GM23338 (cell line): ENCODE data around the gene KDM4E. TPM values are rescaled to one million over a fixed set of nuclear protein-coding genes. Genes with fewer than 3 reads are reported as not detected.

Source experiments
- ATAC-seq: fragments of 200-7000 bp; cut with Tn5 transposase; 3 replicates; pipeline ENCODE4 v1.9.1; 2020
- DNase-seq: peaks from one replicate; pipeline ENCODE4 v3.0.0-alpha.2; 2015; ENCODE audit warnings: low spot score
- H2AFZ ChIP-seq: fragments of 200-600 bp; sonication (generic); 2 replicates; pipeline ENCODE4 v1.8.0; 2016; ENCODE audit warnings: antibody characterized with exemption, mild to moderate bottlenecking, moderate library complexity
- H3F3A ChIP-seq: fragments of 200-600 bp; sonication (generic); replicated peaks from 2 replicates; pipeline ENCODE4 v1.8.0; 2017; ENCODE audit warnings: antibody characterized with exemption, mixed run types, low read depth
- H3K27ac ChIP-seq: fragments of 200-600 bp; sonication (generic); 2 replicates; pipeline ENCODE4 v1.6.1; 2016; ENCODE audit warnings: low read depth
- H3K27me3 ChIP-seq: fragments of 200-600 bp; sonication (generic); 2 replicates; pipeline ENCODE4 v1.8.0; 2016; ENCODE audit warnings: mild to moderate bottlenecking, mixed run types, moderate library complexity; ENCODE audit not compliant: insufficient read depth
- H3K36me3 ChIP-seq: fragments of 200-600 bp; sonication (generic); 2 replicates; pipeline ENCODE4 v1.8.0; 2016; ENCODE audit warnings: mild to moderate bottlenecking; ENCODE audit not compliant: insufficient read depth
- H3K4me1 ChIP-seq: fragments of 200-600 bp; sonication (generic); 2 replicates; pipeline ENCODE4 v1.8.0; 2016; ENCODE audit warnings: mild to moderate bottlenecking, moderate library complexity; ENCODE audit not compliant: insufficient read depth
- H3K4me2 ChIP-seq: fragments of 200-600 bp; sonication (generic); 2 replicates; pipeline ENCODE4 v1.7.1; 2017; ENCODE audit warnings: mixed run types
- H3K4me3 ChIP-seq: fragments of 200-600 bp; sonication (generic); 2 replicates; pipeline ENCODE4 v1.6.1; 2016; ENCODE audit warnings: mixed run types
- H3K79me2 ChIP-seq: fragments of 200-600 bp; sonication (generic); replicated peaks from 2 replicates; pipeline ENCODE4 v1.8.0; 2017; ENCODE audit warnings: mild to moderate bottlenecking; ENCODE audit not compliant: insufficient read depth
- H3K9me2 ChIP-seq: fragments of 200-600 bp; sonication (generic); 2 replicates; pipeline ENCODE4 v1.8.0; 2017; ENCODE audit not compliant: insufficient read depth
- H4K20me1 ChIP-seq: fragments of 200-600 bp; sonication (generic); replicated peaks from 2 replicates; pipeline ENCODE4 v1.8.0; 2017; ENCODE audit warnings: mild to moderate bottlenecking; ENCODE audit not compliant: insufficient read depth
- H3K27ac Mint-ChIP-seq: 2 replicates; pipeline ENCODE4 v1.8.0; 2020; ENCODE audit warnings: inconsistent platforms, mild to moderate bottlenecking, moderate library complexity, mixed read lengths
- H3K27me3 Mint-ChIP-seq: 3 replicates; pipeline ENCODE4 v1.8.0; 2022; ENCODE audit warnings: low read depth, mild to moderate bottlenecking, moderate library complexity, mixed read lengths, inconsistent platforms; ENCODE audit not compliant: insufficient read depth, poor library complexity
- H3K36me3 Mint-ChIP-seq: 3 replicates; pipeline ENCODE4 v1.8.0; 2021; ENCODE audit warnings: low read depth, mild to moderate bottlenecking, inconsistent platforms, moderate library complexity, mixed read lengths
- H3K4me1 Mint-ChIP-seq: 3 replicates; pipeline ENCODE4 v1.8.0; 2020; ENCODE audit warnings: mild to moderate bottlenecking, inconsistent platforms, mixed read lengths
- H3K4me3 Mint-ChIP-seq: 3 replicates; pipeline ENCODE4 v1.8.0; 2021; ENCODE audit warnings: moderate library complexity, mild to moderate bottlenecking, inconsistent platforms, mixed read lengths
- H3K9me3 Mint-ChIP-seq: 3 replicates; pipeline ENCODE4 v1.8.0; 2020; ENCODE audit warnings: moderate library complexity, mild to moderate bottlenecking, inconsistent platforms, mixed read lengths
- CREB1 ChIP-seq: fragments of 250-450 bp; sonication (Bioruptor Pico); IDR thresholded peaks from 2 replicates; pipeline ENCODE4 v1.5.0; 2020; ENCODE audit warnings: low read depth, mild to moderate bottlenecking, moderate library complexity
- EZH2 ChIP-seq: fragments of 200-600 bp; sonication (generic); IDR thresholded peaks from one replicate; pipeline ENCODE4 v1.8.0; 2017; ENCODE audit warnings: antibody characterized with exemption, mild to moderate bottlenecking, low read depth; ENCODE audit not compliant: unreplicated experiment
- EZH2phosphoT487 ChIP-seq: fragments of 200-600 bp; sonication (generic); IDR thresholded peaks from one replicate; pipeline ENCODE4 v1.8.1; 2018; ENCODE audit warnings: antibody characterized with exemption; ENCODE audit not compliant: unreplicated experiment
- JUNB ChIP-seq: IDR thresholded peaks from one replicate; pipeline ENCODE4 v1.6.1; 2016; ENCODE audit warnings: antibody characterized with exemption; ENCODE audit not compliant: unreplicated experiment
- NANOG ChIP-seq: IDR thresholded peaks from 2 replicates; pipeline ENCODE4 v1.6.1; 2016; ENCODE audit warnings: antibody characterized with exemption, borderline replicate concordance
- POLR2AphosphoS5 ChIP-seq: IDR thresholded peaks from 2 replicates; pipeline ENCODE4 v1.6.1; 2016; ENCODE audit warnings: antibody characterized with exemption, low read depth
- STAT1 ChIP-seq: IDR thresholded peaks from one replicate; pipeline ENCODE4 v1.6.1; 2016; ENCODE audit warnings: antibody characterized with exemption; ENCODE audit not compliant: unreplicated experiment
- ZNF331 ChIP-seq: fragments of 250-450 bp; sonication (Bioruptor Pico); IDR thresholded peaks from 2 replicates; pipeline ENCODE4 v1.5.0; 2020; ENCODE audit warnings: low read depth, mild to moderate bottlenecking, moderate library complexity
- long read RNA-seq: library from polyadenylated mRNA; unstranded; transcript quantifications from one replicate; pipeline ENCODE4 v2.0.0, GENCODE V29; 2020; ENCODE audit not compliant: unreplicated experiment
- polyA plus RNA-seq: library from polyadenylated mRNA; unstranded; fragments of >200 nt; fragmentation: Nextera tagmentation; extraction: Ambion mirVana; gene quantifications from 2 replicates; pipeline ENCODE4 v1.2.1, GENCODE V29; 2016
- total RNA-seq: library from RNA; depleted of rRNA; stranded (reverse); fragments of >200 nt; shearing (Covaris generic); gene quantifications from 2 replicates; pipeline ENCODE4 v1.2.3, GENCODE V29; 2014; rRNA removed
- TF ChIP-seq, protein P1 (sequence below), 2 experiments: fragments of 200-600 bp in 1 of 2; sonication (generic) in 1 of 2; conservative IDR thresholded peaks; 2 replicates each; pipeline versions ENCODE4 v1.5.1 to v1.6.1; 2016 to 2017; ENCODE audit warnings: antibody characterized with exemption in 2 of 2, low read depth in 2 of 2, mild to moderate bottlenecking in 2 of 2, moderate library complexity in 1 of 2

The KDM4E gene
- total RNA-seq (not detected in 2 replicates), polyA plus RNA-seq (not detected in 2 replicates)
- long read RNA-seq, result 0 reads

DNA sequence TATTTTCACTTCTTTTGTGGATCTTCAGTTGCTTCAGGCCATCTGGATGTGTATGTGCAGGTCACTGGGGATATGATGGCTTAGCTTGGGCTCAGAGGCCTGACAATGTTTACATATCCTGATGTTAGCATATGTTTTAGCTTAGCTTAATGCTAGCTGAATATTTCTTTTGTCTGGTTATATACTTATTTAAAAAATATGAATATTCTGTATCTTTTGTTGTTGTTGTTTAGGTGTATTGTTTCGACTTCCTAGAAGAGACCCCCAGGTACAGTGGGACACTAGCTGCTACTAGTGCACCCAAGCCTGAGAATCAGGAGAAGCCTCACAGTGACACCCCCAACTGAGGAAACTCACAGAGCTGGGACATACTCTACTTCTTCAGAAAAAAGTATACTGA is at the start of gene KDM4E:
Gene KDM4E (plus strand): TSS at position 301 of the 400 bp plus-strand sequence. CDS start 300 bp downstream, outside the sequence.
- H3K27me3 ChIP-seq, result no peaks in the 10 kb centered on the region
- no peak within 1 kb of the TSS for H2AFZ ChIP-seq
- no peak within 1 kb of the TSS for H3K4me3 ChIP-seq
- H3K4me3 Mint-ChIP-seq, result no peak within 1 kb of the TSS
- no peaks in the 10 kb centered on the region for H3K27me3 Mint-ChIP-seq
- ATAC-seq (no peak), DNase-seq (no peak)
- H3K9me3 Mint-ChIP-seq, result no peaks in the 10 kb centered on the region
- no peak within 1 kb of the TSS for H3K27ac ChIP-seq
- H4K20me1 ChIP-seq, result no peaks in the 10 kb centered on the region
- no peaks in the 10 kb centered on the region for H3K79me2 ChIP-seq
- no peaks in the 10 kb centered on the region for H3K36me3 ChIP-seq
- TF ChIP-seq, protein P1, sequence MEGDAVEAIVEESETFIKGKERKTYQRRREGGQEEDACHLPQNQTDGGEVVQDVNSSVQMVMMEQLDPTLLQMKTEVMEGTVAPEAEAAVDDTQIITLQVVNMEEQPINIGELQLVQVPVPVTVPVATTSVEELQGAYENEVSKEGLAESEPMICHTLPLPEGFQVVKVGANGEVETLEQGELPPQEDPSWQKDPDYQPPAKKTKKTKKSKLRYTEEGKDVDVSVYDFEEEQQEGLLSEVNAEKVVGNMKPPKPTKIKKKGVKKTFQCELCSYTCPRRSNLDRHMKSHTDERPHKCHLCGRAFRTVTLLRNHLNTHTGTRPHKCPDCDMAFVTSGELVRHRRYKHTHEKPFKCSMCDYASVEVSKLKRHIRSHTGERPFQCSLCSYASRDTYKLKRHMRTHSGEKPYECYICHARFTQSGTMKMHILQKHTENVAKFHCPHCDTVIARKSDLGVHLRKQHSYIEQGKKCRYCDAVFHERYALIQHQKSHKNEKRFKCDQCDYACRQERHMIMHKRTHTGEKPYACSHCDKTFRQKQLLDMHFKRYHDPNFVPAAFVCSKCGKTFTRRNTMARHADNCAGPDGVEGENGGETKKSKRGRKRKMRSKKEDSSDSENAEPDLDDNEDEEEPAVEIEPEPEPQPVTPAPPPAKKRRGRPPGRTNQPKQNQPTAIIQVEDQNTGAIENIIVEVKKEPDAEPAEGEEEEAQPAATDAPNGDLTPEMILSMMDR (conservative IDR thresholded peaks at IDR 0.05; ENCODE audit: low read depth in 2 of 2), result no peak
- H3K4me1 ChIP-seq, result no peaks in the 10 kb centered on the region
- H3K36me3 Mint-ChIP-seq, result no peaks in the 10 kb centered on the region
- H3K9me2 ChIP-seq, result peaks cover 8% of the 10 kb centered on the region; the same call in 1 of the 2 replicates
- H3F3A ChIP-seq, result no peaks in the 10 kb centered on the region
- no peak within 1 kb of the TSS for H3K27ac Mint-ChIP-seq
- no peaks in the 10 kb centered on the region for H3K4me1 Mint-ChIP-seq
- H3K4me2 ChIP-seq, result no peak within 1 kb of the TSS

DNA sequence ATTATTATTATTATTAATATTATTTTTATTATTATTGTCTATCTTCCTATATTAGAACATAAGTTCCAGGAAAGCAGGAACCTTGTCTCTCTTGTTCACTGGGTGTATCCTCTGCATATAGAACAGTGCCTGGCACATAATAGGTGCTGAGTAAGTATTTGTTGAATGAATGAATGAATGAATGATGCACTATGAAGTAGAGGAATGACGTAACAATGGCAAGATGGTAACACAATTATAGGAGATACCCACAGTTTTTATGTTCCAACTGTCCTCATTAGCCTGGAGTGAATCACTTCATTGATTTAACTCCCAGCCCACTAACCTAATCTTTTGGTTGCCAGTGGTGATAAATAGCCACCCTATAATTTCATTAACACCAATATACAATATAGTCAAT is 49.5 kb upstream of the KDM4E start:
- Histone ChIP-seq H3K9me2 (no peaks in the 10 kb centered on the region), H3K27ac (no peak overlapping the region), H3K36me3 (peaks cover 13% of the 10 kb centered on the region), H3K27me3 (no peaks in the 10 kb centered on the region), H3K4me2 (no peak overlapping the region), H2AFZ (no peak overlapping the region), H3K4me3 (no peak overlapping the region), H3K4me1 (no peaks in the 10 kb centered on the region), H3F3A (no peaks in the 10 kb centered on the region), H3K79me2 (peaks cover 14% of the 10 kb centered on the region), H4K20me1 (no peaks in the 10 kb centered on the region)
- no peak for ATAC-seq
- Mint-ChIP-seq H3K9me3 (no peaks in the 10 kb centered on the region), H3K27ac (no peak overlapping the region), H3K4me1 (no peaks in the 10 kb centered on the region), H3K36me3 (peaks cover 9% of the 10 kb centered on the region; the same call in 2 of the 3 replicates), H3K27me3 (peaks cover 2% of the 10 kb centered on the region), H3K4me3 (no peak overlapping the region)
- TF ChIP-seq POLR2AphosphoS5, result no peak
- DNase-seq, result no peak

DNA sequence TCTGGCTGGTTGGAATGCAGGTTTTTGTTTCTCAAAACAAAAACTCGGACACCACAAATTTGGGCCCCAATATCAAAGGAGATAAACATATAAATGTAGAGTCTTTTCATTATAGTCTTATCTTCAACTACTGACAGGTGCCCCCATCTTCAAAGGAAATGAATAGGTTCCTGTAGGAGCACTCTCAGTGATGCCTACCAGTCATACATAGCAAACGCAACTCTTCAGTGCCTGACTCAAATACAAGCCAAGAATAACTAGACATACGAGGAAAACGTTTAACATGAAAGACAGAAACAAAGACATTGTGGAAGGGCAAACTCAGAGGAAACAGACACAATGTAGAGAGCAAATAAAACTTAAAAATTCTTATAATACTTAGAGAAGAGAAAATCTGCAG is 37.7 kb upstream of the KDM4E start:
- H3K9me2 ChIP-seq, result no peaks in the 10 kb centered on the region
- Mint-ChIP-seq H3K4me3 (no peak overlapping the region), H3K36me3 (no peaks in the 10 kb centered on the region; the same call in 2 of the 3 replicates), H3K4me1 (no peaks in the 10 kb centered on the region), H3K9me3 (no peaks in the 10 kb centered on the region; the same call in 2 of the 3 replicates), H3K27ac (no peak overlapping the region), H3K27me3 (no peaks in the 10 kb centered on the region)
- no peaks in the 10 kb centered on the region for H3K27me3 ChIP-seq
- DNase-seq (no peak), ATAC-seq (no peak)
- TF ChIP-seq EZH2phosphoT487 (no peak), NANOG (no peak), STAT1 (no peak), CREB1 (no peak), JUNB (no peak), EZH2 (no peak), ZNF331 (CRISPR knock-in tag) (no peak)
- H3K4me2 ChIP-seq, result no peak overlapping the region
- H4K20me1 ChIP-seq, result no peaks in the 10 kb centered on the region; the same call in 1 of the 2 replicates
- no peaks in the 10 kb centered on the region for H3F3A ChIP-seq
- no peaks in the 10 kb centered on the region for H3K79me2 ChIP-seq
- no peaks in the 10 kb centered on the region for H3K4me1 ChIP-seq
- H3K4me3 ChIP-seq, result no peak overlapping the region
- no peaks in the 10 kb centered on the region for H3K36me3 ChIP-seq
- no peak overlapping the region for H3K27ac ChIP-seq
- H2AFZ ChIP-seq, result no peak overlapping the region
